Endodermal cell (in vitro differentiated cells): ENCODE data around the gene SPRYD3. TPM values are rescaled to one million over a fixed set of nuclear protein-coding genes. Genes with fewer than 3 reads are reported as not detected.
A peak's percentile ranks its signal among the peaks of the same experiment; 100 is the strongest.

ENCODE experiments used
- DNase-seq: peaks from one replicate; pipeline ENCODE4 v3.0.0-alpha.2; 2017
- H3K27ac ChIP-seq: 2 replicates; pipeline ENCODE4 v1.5.1; 2013; ENCODE audit warnings: mild to moderate bottlenecking, low read depth, low read length, moderate library complexity
- H3K27me3 ChIP-seq: 2 replicates; pipeline ENCODE4 v1.6.1; 2013; ENCODE audit warnings: mild to moderate bottlenecking, low read length, moderate library complexity; ENCODE audit not compliant: insufficient read depth, control insufficient read depth, poor library complexity, severe bottlenecking
- H3K36me3 ChIP-seq: 2 replicates; pipeline ENCODE4 v1.7.0; 2013; ENCODE audit warnings: mild to moderate bottlenecking, low read length, moderate library complexity; ENCODE audit not compliant: control insufficient read depth, insufficient read depth
- H3K4me1 ChIP-seq: one replicate; pipeline ENCODE4 v1.7.0; 2013; ENCODE audit warnings: low read length; ENCODE audit not compliant: control insufficient read depth, insufficient read depth
- H3K4me3 ChIP-seq: 2 replicates; pipeline ENCODE4 v1.5.1; 2013; ENCODE audit warnings: mild to moderate bottlenecking, low read length, moderate library complexity
- H3K9ac ChIP-seq: 2 replicates; pipeline ENCODE4 v1.6.1; 2013; ENCODE audit warnings: mild to moderate bottlenecking, low read length, moderate library complexity; ENCODE audit not compliant: poor library complexity, severe bottlenecking; ENCODE audit errors: extremely low read depth
- H3K9me3 ChIP-seq: 2 replicates; pipeline ENCODE4 v1.6.1; 2013; ENCODE audit warnings: mild to moderate bottlenecking, low read length, moderate library complexity; ENCODE audit not compliant: control insufficient read depth
- H3K27ac Mint-ChIP-seq: 2 replicates; pipeline ENCODE4 v1.8.0; 2020; ENCODE audit warnings: mixed read lengths
- H3K27me3 Mint-ChIP-seq: 2 replicates; pipeline ENCODE4 v1.8.0; 2021; ENCODE audit warnings: mild to moderate bottlenecking, mixed read lengths; ENCODE audit not compliant: insufficient read depth
- H3K36me3 Mint-ChIP-seq: 2 replicates; pipeline ENCODE4 v1.8.0; 2020; ENCODE audit warnings: low read depth, mixed read lengths
- H3K4me1 Mint-ChIP-seq: 2 replicates; pipeline ENCODE4 v1.8.0; 2020; ENCODE audit warnings: mixed read lengths
- H3K4me3 Mint-ChIP-seq: 2 replicates; pipeline ENCODE4 v1.8.0; 2020; ENCODE audit warnings: mild to moderate bottlenecking, moderate library complexity, mixed read lengths
- H3K9me3 Mint-ChIP-seq: 2 replicates; pipeline ENCODE4 v1.8.0; 2020; ENCODE audit warnings: mild to moderate bottlenecking, mixed read lengths
- WGBS, 2 experiments: methylation state at CpG; one replicate each; pipeline versions ENCODE4 v1.1.5 to v1.1.7; 2013; ENCODE audit warnings: missing lambda C conversion rate in 2 of 2, mixed read lengths in 1 of 2; ENCODE audit not compliant: insufficient coverage in 1 of 2, insufficient read length in 1 of 2; 5-methylcytosine and 5-hydroxymethylcytosine counted together
- total RNA-seq, 2 donors: library from RNA; stranded (reverse); fragmentation: NEBNext Ultra II Directional in 1 of 2; extraction: Animal tissue kit (Norgen Biotek cat#: 25700) in 1 of 2; gene quantifications; 2 replicates in 1 of 2; 3 replicates in 1 of 2; pipeline ENCODE4 v1.2.1, GENCODE V29; 2021
- TF ChIP-seq, protein P1 (sequence below): fragments of 200-600 bp; sonication (generic); conservative IDR thresholded peaks from 2 replicates; pipeline ENCODE4 v1.5.0; 2021; ENCODE audit warnings: antibody characterized with exemption, mild to moderate bottlenecking

The SPRYD3 gene
- total RNA-seq, 2 donors from 2014 or later: 13.0 to 18.4 TPM

GRCh38 chr12:53073881-53074280 lies 5.3 kb downstream of the SPRYD3 start:
- Mint-ChIP-seq H3K4me3 (no peak overlapping the region), H3K27ac (no peak overlapping the region), H3K4me1 (peaks cover 34% of the 10 kb centered on the region), H3K27me3 (no peaks in the 10 kb centered on the region), H3K36me3 (peaks cover 47% of the 10 kb centered on the region), H3K9me3 (no peaks in the 10 kb centered on the region)
- Histone ChIP-seq H3K9ac (no peak overlapping the region), H3K4me1 (peaks cover 10% of the 10 kb centered on the region), H3K27ac (no peak overlapping the region), H3K9me3 (no peaks in the 10 kb centered on the region), H3K27me3 (no peaks in the 10 kb centered on the region), H3K4me3 (no peak overlapping the region), H3K36me3 (peaks cover 45% of the 10 kb centered on the region)
- TF ChIP-seq, protein P1, sequence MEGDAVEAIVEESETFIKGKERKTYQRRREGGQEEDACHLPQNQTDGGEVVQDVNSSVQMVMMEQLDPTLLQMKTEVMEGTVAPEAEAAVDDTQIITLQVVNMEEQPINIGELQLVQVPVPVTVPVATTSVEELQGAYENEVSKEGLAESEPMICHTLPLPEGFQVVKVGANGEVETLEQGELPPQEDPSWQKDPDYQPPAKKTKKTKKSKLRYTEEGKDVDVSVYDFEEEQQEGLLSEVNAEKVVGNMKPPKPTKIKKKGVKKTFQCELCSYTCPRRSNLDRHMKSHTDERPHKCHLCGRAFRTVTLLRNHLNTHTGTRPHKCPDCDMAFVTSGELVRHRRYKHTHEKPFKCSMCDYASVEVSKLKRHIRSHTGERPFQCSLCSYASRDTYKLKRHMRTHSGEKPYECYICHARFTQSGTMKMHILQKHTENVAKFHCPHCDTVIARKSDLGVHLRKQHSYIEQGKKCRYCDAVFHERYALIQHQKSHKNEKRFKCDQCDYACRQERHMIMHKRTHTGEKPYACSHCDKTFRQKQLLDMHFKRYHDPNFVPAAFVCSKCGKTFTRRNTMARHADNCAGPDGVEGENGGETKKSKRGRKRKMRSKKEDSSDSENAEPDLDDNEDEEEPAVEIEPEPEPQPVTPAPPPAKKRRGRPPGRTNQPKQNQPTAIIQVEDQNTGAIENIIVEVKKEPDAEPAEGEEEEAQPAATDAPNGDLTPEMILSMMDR: no peak
- no peak for DNase-seq
- WGBS, 2 experiments: 97 to 100% methylated on average over 3 to 6 of the region's 6 CpGs

DNA sequence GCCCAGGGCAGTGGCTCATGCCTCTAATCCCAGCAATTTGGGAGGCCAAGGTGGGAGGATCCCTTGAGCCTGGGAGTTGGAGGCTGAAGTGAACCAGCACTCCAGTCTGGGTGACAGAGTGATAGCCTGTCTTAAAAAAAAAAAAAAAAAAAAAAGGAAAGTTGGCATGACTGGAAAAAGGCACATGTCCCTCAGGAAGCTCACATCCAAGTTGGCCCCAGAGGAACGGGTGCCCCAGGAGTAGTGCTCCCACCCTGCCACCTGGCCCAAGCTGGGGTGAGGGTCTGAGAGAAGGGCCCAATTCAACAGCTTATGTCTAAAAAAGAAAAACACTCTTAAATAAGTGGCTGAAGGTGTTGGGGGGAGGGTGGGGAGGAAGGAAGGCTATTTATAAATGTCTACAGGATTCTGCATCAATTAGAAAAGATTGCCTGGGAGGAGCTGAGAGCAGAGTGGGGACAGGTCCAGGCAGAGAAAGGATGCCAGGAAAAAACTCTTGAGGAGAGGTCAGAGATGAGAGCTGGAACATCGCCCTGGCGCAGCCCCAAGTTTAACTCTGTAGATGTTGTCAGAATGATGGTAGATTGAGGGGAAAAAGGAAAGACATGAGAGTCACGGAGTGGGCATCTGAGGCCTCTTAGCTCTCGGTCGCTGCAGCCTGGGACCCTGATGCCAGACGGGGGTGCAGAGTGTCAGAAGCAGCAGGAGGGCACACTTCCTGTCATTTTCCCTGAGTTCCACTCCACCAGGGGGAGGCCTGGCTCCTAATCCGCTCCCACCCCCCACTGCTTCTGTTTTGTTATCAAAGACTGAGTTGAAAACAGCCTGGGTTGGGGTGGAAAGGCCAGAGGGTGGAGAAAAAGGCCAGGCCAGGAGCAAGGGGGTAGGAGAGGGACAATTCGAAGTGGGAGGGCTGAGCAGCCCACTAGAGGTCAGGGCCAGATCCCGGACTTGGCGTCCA lies 7.3 kb downstream of the SPRYD3 start:
- Mint-ChIP-seq H3K27me3 (peaks cover 1% of the 10 kb centered on the region), H3K9me3 (no peaks in the 10 kb centered on the region), H3K27ac (peak overlapping the region; percentile 59), H3K4me1 (peaks cover 36% of the 10 kb centered on the region), H3K36me3 (peaks cover 40% of the 10 kb centered on the region), H3K4me3 (peak overlapping the region; percentile 5)
- no peaks in the 10 kb centered on the region for H3K27me3 ChIP-seq
- TF ChIP-seq, protein P1: peak; percentile 60
- peak overlapping the region; percentile 24 for H3K27ac ChIP-seq
- no peak overlapping the region for H3K4me3 ChIP-seq
- DNase-seq: peak; percentile 86
- H3K36me3 ChIP-seq: peaks cover 39% of the 10 kb centered on the region
- no peak overlapping the region for H3K9ac ChIP-seq
- no peaks in the 10 kb centered on the region for H3K9me3 ChIP-seq
- 66 to 69% methylated on average over 7 to 11 of the region's 11 CpGs for WGBS, 2 experiments
- H3K4me1 ChIP-seq: peaks cover 10% of the 10 kb centered on the region

GRCh38 chr12:53070877-53071492 lies 8.2 kb downstream of the SPRYD3 start:
- WGBS, 2 experiments: 87% methylated on average over 5 of the region's 7 CpGs; no CpG with 5 or more reads in 1 of the 2 experiments
- peaks cover 39% of the 10 kb centered on the region for H3K36me3 Mint-ChIP-seq

More at GRCh38 chr12:53070877-53071492, 8.2 kb downstream of the SPRYD3 start:
- Histone ChIP-seq H3K27me3 (no peaks in the 10 kb centered on the region), H3K9ac (no peak overlapping the region), H3K9me3 (no peaks in the 10 kb centered on the region), H3K4me1 (peaks cover 10% of the 10 kb centered on the region), H3K27ac (no peak overlapping the region), H3K36me3 (peaks cover 30% of the 10 kb centered on the region), H3K4me3 (no peak overlapping the region)
- peaks cover 3% of the 10 kb centered on the region for H3K27me3 Mint-ChIP-seq
- peaks cover 37% of the 10 kb centered on the region for H3K4me1 Mint-ChIP-seq
- DNase-seq: peak; percentile 77
- H3K9me3 Mint-ChIP-seq: no peaks in the 10 kb centered on the region
- TF ChIP-seq, protein P1: no peak
- no peak overlapping the region for H3K4me3 Mint-ChIP-seq
- H3K27ac Mint-ChIP-seq: peak overlapping the region; percentile 39
